ENCODE measurements around the gene NLRX1.

NLRX1 gene

DNA sequence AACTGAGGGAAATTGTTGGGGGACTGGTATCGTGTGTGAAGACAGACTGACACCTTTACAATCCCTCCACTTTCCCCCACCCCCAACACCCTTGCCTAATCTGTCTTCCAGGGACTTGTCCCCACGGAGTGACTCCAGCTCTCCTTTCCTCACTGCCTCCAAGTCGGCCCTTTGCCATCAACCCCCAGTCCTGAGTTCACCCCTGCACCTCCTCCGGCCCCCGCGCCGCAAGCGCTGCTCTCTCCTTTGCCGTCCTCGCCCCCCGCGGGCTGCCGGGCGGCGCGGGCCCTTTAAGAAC lies 19.9 kb upstream of the NLRX1 start:
- Histone ChIP-seq H3K27me3 (replicated peaks; ENCODE audit: insufficient read depth, low read length) (peaks cover 53% of the 10 kb centered on the region), H2AFZ (ENCODE audit: low read length) (peak overlapping the region; percentile 96)
- TF ChIP-seq EZH2 (optimal IDR thresholded peaks at IDR 0.05; ENCODE audit: low read depth, low read length) (no peak), EZH2phosphoT487 (IDR thresholded peaks at IDR 0.05; ENCODE audit: low read length) (no peak)
- TF ChIP-seq, protein P1, sequence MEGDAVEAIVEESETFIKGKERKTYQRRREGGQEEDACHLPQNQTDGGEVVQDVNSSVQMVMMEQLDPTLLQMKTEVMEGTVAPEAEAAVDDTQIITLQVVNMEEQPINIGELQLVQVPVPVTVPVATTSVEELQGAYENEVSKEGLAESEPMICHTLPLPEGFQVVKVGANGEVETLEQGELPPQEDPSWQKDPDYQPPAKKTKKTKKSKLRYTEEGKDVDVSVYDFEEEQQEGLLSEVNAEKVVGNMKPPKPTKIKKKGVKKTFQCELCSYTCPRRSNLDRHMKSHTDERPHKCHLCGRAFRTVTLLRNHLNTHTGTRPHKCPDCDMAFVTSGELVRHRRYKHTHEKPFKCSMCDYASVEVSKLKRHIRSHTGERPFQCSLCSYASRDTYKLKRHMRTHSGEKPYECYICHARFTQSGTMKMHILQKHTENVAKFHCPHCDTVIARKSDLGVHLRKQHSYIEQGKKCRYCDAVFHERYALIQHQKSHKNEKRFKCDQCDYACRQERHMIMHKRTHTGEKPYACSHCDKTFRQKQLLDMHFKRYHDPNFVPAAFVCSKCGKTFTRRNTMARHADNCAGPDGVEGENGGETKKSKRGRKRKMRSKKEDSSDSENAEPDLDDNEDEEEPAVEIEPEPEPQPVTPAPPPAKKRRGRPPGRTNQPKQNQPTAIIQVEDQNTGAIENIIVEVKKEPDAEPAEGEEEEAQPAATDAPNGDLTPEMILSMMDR (IDR thresholded peaks at IDR 0.05; ENCODE audit: low read length): no peak

DNA sequence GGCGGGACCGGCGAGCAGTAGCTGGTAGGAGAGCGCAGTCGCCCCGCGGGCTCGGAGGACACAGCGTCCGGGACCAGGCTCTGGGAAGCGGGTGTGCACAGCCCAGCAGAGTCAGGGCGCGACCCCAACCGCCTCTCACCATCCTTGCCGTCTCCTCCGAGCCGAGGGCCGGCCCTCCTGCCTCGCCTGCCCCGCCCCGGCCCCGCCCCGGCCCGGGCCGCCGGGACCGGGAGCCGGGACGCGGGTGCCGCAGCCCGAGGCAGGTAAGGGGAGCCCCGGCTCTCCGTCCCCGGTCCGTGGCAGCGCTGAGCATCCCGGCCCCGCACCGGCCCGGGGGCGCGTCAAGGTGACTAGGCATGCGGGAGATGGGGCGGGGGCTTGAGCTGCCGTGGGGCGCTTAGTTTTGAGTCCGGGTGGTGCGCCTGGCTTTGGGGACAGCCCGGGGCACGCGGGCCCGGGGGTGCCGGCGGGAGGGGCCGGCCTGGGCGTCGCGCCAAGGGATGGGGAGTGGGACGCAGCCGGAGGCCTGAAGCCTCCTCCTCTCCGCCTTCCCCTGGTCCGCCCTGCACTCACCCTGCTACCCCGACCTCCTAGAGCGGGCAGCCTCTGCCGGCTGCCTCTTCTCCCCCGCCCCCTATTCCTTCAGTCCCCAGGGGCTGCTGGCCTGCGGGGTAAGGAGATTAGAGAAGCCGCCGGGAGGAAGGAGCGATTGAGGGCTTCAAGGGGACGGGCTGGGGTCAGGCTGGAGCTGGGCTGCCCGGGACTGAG lies 19.3 kb upstream of the NLRX1 start, which contains the start of gene ABCG4:
Gene ABCG4, plus strand, starts transcription at position 35 of the 768 bp plus-strand sequence. CDS start 914 bp downstream, outside the sequence.
- Histone ChIP-seq H3K79me2 (ENCODE audit: low read length) (no peaks in the 10 kb centered on the region), H3K4me3 (ENCODE audit: low read length) (peak within 1 kb of the TSS; percentile 74), H3K27me3 (replicated peaks; ENCODE audit: insufficient read depth, low read length) (peaks cover 56% of the 10 kb centered on the region), H2AFZ (ENCODE audit: low read length) (peak within 1 kb of the TSS; percentile 96), H4K20me1 (ENCODE audit: insufficient read depth, low read length) (no peaks in the 10 kb centered on the region), H3K4me2 (ENCODE audit: low read depth, low read length) (peak within 1 kb of the TSS; percentile 99), H3K9ac (ENCODE audit: low read length) (peak within 1 kb of the TSS; percentile 32; the same call in 1 of the 2 replicates), H3K27ac (ENCODE audit: low read length) (no peak within 1 kb of the TSS), H3F3A (ENCODE audit: insufficient read depth, low read length) (no peaks in the 10 kb centered on the region), H3K9me3 (replicated peaks; ENCODE audit: insufficient read depth, low read length) (no peaks in the 10 kb centered on the region), H3K9me2 (replicated peaks; ENCODE audit: insufficient read depth, low read length) (no peaks in the 10 kb centered on the region), H3K36me3 (replicated peaks; ENCODE audit: insufficient read depth, low read length) (no peaks in the 10 kb centered on the region), H3K4me1 (ENCODE audit: low read length) (peaks cover 7% of the 10 kb centered on the region)
- TF ChIP-seq EZH2 (optimal IDR thresholded peaks at IDR 0.05; ENCODE audit: low read depth, low read length) (no peak), EZH2phosphoT487 (IDR thresholded peaks at IDR 0.05; ENCODE audit: low read length) (no peak)
- TF ChIP-seq, protein P1 (IDR thresholded peaks at IDR 0.05; ENCODE audit: low read length): no peak
- no peak for DNase-seq

More for the DNA sequence above, 19.9 kb upstream of the NLRX1 start:
- Histone ChIP-seq H3K4me1 (ENCODE audit: low read length) (peaks cover 7% of the 10 kb centered on the region), H3K9me2 (replicated peaks; ENCODE audit: insufficient read depth, low read length) (no peaks in the 10 kb centered on the region), H3K79me2 (ENCODE audit: low read length) (no peaks in the 10 kb centered on the region), H3F3A (ENCODE audit: insufficient read depth, low read length) (no peaks in the 10 kb centered on the region), H3K9ac (ENCODE audit: low read length) (peak overlapping the region; percentile 32; the same call in 1 of the 2 replicates), H3K27ac (ENCODE audit: low read length) (no peak overlapping the region), H3K4me2 (ENCODE audit: low read depth, low read length) (peak overlapping the region; percentile 99), H3K36me3 (replicated peaks; ENCODE audit: insufficient read depth, low read length) (no peaks in the 10 kb centered on the region), H4K20me1 (ENCODE audit: insufficient read depth, low read length) (no peaks in the 10 kb centered on the region), H3K4me3 (ENCODE audit: low read length) (peak overlapping the region; percentile 74), H3K9me3 (replicated peaks; ENCODE audit: insufficient read depth, low read length) (no peaks in the 10 kb centered on the region)
- no peak for DNase-seq

DNA sequence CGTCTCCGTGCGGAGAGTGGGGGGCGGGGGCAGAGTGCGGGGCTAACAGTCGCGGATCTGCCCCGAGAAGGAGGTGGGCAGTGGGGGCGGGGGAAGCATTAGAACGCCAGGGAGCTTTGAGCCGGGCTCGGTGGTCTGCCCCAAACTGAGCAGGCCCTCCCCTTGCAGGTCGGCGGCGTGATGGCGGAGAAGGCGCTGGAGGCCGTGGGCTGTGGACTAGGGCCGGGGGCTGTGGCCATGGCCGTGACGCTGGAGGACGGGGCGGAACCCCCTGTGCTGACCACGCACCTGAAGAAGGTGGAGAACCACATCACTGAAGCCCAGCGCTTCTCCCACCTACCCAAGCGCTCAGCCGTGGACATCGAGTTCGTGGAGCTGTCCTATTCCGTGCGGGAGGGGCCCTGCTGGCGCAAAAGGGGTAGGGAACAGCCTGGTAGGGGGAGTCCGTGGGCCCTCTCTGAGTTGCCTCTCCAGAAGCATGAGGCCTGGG lies 18.7 kb upstream of the NLRX1 start:
- Histone ChIP-seq H3K36me3 (replicated peaks; ENCODE audit: insufficient read depth, low read length) (no peaks in the 10 kb centered on the region), H3K9me2 (replicated peaks; ENCODE audit: insufficient read depth, low read length) (no peaks in the 10 kb centered on the region), H3K27ac (ENCODE audit: low read length) (no peak overlapping the region), H3K4me2 (ENCODE audit: low read depth, low read length) (peak overlapping the region; percentile 99; the same call in 1 of the 2 replicates), H4K20me1 (ENCODE audit: insufficient read depth, low read length) (no peaks in the 10 kb centered on the region), H3K79me2 (ENCODE audit: low read length) (no peaks in the 10 kb centered on the region), H3K4me3 (ENCODE audit: low read length) (no peak overlapping the region), H3K27me3 (replicated peaks; ENCODE audit: insufficient read depth, low read length) (peaks cover 58% of the 10 kb centered on the region), H3K4me1 (ENCODE audit: low read length) (peaks cover 7% of the 10 kb centered on the region), H2AFZ (ENCODE audit: low read length) (no peak overlapping the region), H3K9ac (ENCODE audit: low read length) (no peak overlapping the region), H3F3A (ENCODE audit: insufficient read depth, low read length) (no peaks in the 10 kb centered on the region), H3K9me3 (replicated peaks; ENCODE audit: insufficient read depth, low read length) (no peaks in the 10 kb centered on the region)
- no peak for DNase-seq
- TF ChIP-seq EZH2phosphoT487 (IDR thresholded peaks at IDR 0.05; ENCODE audit: low read length) (no peak), EZH2 (optimal IDR thresholded peaks at IDR 0.05; ENCODE audit: low read depth, low read length) (no peak)
- TF ChIP-seq, protein P1 (IDR thresholded peaks at IDR 0.05; ENCODE audit: low read length): no peak

Measured in MM.1S (cell line).